ENCODE results near the gene NEDD4L.

NEDD4L gene

DNA sequence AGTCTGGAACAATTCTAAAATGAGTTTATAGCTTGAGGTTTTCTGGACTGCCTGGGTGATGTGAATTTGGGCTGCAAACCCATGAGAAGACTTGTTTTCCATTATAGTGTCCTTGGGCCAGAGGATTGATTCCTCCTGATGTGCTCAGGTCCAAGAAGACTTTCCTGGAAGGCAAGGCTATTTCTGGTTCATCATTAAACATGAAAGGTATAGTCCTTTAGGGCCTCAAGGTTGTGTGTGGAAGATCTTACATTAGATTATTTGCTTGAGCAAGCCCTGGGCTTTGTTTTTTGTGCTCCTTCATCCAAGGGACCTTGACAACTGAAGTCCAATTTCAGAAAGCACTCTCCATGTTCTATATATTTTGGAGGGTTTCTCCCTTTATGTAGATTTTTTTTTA is 26.8 kb upstream of the NEDD4L start:
- in situ Hi-C loops (cut with HindIII; ENCODE audit: low sequenced_read_pairs) = no loop called here
- no peak overlapping the region for H3K4me3 ChIP-seq (ENCODE audit: low read depth, low read length)
- DNase-seq (ENCODE audit: low read depth) = no peak
- TF ChIP-seq, protein P1, sequence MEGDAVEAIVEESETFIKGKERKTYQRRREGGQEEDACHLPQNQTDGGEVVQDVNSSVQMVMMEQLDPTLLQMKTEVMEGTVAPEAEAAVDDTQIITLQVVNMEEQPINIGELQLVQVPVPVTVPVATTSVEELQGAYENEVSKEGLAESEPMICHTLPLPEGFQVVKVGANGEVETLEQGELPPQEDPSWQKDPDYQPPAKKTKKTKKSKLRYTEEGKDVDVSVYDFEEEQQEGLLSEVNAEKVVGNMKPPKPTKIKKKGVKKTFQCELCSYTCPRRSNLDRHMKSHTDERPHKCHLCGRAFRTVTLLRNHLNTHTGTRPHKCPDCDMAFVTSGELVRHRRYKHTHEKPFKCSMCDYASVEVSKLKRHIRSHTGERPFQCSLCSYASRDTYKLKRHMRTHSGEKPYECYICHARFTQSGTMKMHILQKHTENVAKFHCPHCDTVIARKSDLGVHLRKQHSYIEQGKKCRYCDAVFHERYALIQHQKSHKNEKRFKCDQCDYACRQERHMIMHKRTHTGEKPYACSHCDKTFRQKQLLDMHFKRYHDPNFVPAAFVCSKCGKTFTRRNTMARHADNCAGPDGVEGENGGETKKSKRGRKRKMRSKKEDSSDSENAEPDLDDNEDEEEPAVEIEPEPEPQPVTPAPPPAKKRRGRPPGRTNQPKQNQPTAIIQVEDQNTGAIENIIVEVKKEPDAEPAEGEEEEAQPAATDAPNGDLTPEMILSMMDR (IDR thresholded peaks at IDR 0.05; ENCODE audit: low read depth, low read length, missing control alignments) = no peak

DNA sequence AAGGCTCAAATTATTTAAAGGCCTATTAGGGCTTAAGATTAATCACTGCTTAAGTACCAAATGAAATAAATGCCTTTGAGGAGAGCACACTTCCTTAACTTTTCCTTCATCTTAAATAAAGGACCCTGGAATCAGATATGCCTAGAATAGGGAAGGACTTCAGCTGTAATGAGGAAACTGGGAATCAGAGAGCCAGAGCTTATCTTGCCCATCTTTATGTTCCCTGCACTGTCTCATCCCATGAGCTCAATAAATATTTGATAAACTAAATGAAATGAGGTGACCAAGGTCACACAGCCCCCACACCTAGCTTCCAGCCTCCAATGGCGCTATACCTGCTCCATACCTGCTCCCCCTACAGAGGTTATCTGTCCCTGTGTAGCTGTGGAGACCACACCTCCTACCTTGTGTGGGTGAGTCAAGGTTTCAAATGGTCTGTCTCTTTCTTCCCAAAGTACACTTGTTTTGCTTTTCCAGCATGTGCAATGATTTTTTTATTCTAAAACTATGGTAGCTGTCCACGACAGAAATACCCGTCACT is 23.4 kb upstream of the NEDD4L start:
- DNase-seq (ENCODE audit: low read depth) = no peak
- in situ Hi-C loops (cut with HindIII; ENCODE audit: low sequenced_read_pairs) = no loop called here
- H3K4me3 ChIP-seq (ENCODE audit: low read depth, low read length) = no peak overlapping the region
- TF ChIP-seq, protein P1 (IDR thresholded peaks at IDR 0.05; ENCODE audit: low read depth, low read length, missing control alignments) = no peak

DNA sequence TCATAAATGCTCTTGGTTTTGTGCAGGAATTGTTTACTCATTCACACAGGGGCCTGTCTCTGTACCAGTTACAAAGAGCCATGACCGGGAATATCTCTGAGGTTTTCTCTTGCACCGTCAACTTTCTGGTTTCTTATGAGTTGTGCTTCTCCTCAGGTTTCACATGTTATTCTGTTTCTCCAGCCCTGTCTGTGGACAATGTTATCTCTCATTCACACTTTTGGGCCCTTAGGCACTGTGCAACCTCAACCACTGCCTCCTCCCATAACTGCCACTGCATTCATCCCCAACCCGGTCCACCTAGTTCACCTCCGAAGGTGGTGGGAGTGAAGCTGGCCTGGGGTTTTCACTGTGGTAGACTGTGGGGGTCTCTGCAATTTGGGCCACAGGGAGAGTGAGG is 22.5 kb upstream of the NEDD4L start:
- no peak overlapping the region for H3K4me3 ChIP-seq (ENCODE audit: low read depth, low read length)
- TF ChIP-seq, protein P1 (IDR thresholded peaks at IDR 0.05; ENCODE audit: low read depth, low read length, missing control alignments) = no peak
- DNase-seq (ENCODE audit: low read depth) = no peak
- in situ Hi-C loops (cut with HindIII; ENCODE audit: low sequenced_read_pairs) = no loop called here

DNA sequence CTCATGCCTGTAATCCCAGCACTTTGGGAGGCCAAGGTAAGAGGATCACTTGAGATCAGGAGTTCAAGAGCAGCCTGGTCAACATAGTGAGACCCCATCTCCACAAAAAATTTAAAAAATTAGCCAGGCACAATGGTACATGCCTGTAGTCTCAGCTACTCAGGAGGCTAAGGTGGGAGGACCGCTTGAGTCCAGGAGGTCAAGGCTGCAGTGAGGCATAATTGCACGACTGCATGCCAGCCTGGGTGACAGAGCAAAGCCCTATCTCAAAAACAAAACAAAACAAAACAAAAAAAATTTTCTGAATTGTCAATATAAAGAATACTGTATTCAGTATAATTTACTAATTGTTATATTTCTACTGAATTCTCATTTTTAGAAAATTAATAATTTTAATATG is 20.9 kb upstream of the NEDD4L start:
- no peak overlapping the region for H3K4me3 ChIP-seq (ENCODE audit: low read depth, low read length)
- in situ Hi-C loops (cut with HindIII; ENCODE audit: low sequenced_read_pairs) = no loop called here
- TF ChIP-seq, protein P1 (IDR thresholded peaks at IDR 0.05; ENCODE audit: low read depth, low read length, missing control alignments) = no peak
- no peak for DNase-seq (ENCODE audit: low read depth)

DNA sequence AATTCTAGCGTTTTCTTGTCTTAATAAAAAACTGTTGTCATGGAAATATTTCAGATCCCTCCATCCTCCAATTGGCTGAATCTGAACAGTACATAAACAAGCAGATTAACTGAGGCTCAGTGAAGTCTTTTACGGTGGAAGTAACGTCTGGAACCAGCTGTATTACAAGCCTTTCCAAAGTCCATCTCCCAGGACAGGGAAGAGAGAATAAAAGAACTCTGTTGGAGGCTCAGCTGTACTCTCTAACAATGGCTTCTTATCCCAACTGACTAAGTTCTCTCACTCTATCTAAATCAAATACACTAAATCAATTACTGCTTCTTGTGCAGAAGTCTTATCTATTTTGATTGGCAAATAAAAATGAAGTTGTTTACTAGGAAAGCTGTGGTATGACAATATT is 19.9 kb upstream of the NEDD4L start:
- DNase-seq (ENCODE audit: low read depth) = no peak
- no peak overlapping the region for H3K4me3 ChIP-seq (ENCODE audit: low read depth, low read length)
- TF ChIP-seq, protein P1 (IDR thresholded peaks at IDR 0.05; ENCODE audit: low read depth, low read length, missing control alignments) = no peak
- in situ Hi-C loops (cut with HindIII; ENCODE audit: low sequenced_read_pairs) = no loop called here

DNA sequence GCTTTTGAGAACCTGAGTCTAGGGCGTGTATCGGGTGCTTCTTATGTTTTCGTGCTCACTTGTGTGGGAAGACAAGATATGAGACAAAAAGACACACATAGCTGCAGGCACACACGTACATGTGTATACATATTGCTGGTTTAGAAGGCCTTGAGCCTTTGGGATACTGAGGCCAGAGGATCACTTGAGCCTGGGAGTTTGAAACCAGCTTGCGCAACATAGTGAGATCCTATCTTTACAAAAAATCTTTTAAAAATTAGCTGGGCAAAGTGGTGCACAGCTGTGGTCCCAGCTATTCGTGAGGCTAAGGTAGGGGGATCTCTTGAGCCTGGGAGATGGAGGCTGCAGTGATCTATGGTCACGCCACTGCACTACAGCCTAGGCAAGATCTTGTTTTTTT is 18.8 kb upstream of the NEDD4L start:
- no peak for DNase-seq (ENCODE audit: low read depth)
- TF ChIP-seq, protein P1 (IDR thresholded peaks at IDR 0.05; ENCODE audit: low read depth, low read length, missing control alignments) = no peak
- H3K4me3 ChIP-seq (ENCODE audit: low read depth, low read length) = no peak overlapping the region
- in situ Hi-C loops (cut with HindIII; ENCODE audit: low sequenced_read_pairs) = no loop called here

DNA sequence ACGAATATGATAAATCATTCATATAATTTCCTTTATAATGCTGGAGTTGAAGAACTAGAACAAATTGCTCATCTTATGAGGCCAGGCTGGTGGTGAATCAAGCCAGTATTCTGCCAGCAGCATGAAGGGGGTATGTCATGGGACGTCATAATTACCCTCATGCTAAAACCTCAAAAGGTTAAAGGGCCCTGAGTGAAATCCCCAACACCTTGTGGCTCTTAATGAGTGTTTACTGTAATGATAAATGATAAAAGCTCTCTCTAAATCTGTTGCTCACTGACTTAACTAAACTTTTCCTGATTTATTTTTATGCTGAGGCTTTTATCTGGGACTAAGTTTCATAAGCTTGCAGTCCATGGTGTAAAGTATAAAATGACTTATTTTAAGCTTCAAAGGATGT is 18.3 kb upstream of the NEDD4L start:
- TF ChIP-seq, protein P1 (IDR thresholded peaks at IDR 0.05; ENCODE audit: low read depth, low read length, missing control alignments) = no peak
- in situ Hi-C loops (cut with HindIII; ENCODE audit: low sequenced_read_pairs) = no loop called here
- no peak overlapping the region for H3K4me3 ChIP-seq (ENCODE audit: low read depth, low read length)
- no peak for DNase-seq (ENCODE audit: low read depth)

Measured in astrocyte of the cerebellum (primary cell).